ENCODE measurements around the gene RAB30. TPM values are rescaled to one million over a fixed set of nuclear protein-coding genes. Genes with fewer than 3 reads are reported as not detected.
A peak's percentile ranks its signal among the peaks of the same experiment; 100 is the strongest.
"Not testable (repeated sequence)": the region's sequence is repeated elsewhere in the genome, so short reads cannot be mapped to it uniquely, and the experiment has no call there.

The RAB30 gene
- total RNA-seq, 1 donor from 2014 or later = 10.8 TPM

DNA sequence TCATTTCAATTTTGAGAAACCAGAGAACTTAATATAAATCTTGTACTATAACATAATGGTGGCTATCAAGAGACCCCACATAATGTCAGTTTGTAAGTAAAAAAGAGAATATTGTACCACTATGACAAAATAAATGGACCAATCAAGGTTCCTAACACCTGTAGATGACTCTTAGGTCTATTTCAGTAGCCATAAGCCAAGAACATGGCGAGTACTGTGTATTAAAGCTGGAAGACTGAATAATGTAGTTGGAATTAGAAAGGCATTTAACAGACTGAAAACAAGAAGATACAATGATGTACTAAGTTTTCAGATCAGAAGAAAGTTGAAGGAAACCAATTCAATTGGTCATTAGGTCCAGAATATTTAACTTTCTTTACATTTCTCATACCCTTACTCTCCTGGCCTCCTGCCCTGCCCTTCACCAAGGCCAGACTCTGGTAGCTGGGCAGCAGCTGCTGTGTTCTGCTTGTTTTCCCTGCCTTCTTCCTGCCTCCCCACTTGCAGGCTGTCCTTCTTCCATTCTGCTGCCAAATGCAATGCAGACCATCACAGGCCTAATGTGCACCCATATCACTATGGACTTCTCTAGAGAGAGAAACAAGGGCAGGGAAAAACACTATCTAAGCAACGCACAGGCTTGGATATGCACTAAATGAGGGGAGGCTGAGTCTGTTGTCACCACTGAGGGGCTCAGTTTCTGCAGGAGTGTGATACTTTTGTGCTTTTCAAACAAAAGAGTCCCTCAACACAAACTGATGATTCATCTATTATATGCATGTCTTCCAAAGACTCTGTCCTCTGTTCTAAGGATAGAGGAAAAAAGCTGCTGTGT is 60.1 kb downstream of the RAB30 start:
- Histone ChIP-seq H3K4me1 (peaks cover 21% of the 10 kb centered on the region), H3K9me3 (no peaks in the 10 kb centered on the region), H3K27ac (no peak overlapping the region), H3K4me3 (no peak overlapping the region), H3K36me3 (no peaks in the 10 kb centered on the region), H3K27me3 (no peaks in the 10 kb centered on the region)
- no peak for TF ChIP-seq POLR2A (IDR thresholded peaks at IDR 0.05)
- TF ChIP-seq POLR2AphosphoS5 (IDR thresholded peaks at IDR 0.05; ENCODE audit: insufficient read depth in 1 of 2, low read depth in 1 of 2) = no peak
- TF ChIP-seq, protein P1, sequence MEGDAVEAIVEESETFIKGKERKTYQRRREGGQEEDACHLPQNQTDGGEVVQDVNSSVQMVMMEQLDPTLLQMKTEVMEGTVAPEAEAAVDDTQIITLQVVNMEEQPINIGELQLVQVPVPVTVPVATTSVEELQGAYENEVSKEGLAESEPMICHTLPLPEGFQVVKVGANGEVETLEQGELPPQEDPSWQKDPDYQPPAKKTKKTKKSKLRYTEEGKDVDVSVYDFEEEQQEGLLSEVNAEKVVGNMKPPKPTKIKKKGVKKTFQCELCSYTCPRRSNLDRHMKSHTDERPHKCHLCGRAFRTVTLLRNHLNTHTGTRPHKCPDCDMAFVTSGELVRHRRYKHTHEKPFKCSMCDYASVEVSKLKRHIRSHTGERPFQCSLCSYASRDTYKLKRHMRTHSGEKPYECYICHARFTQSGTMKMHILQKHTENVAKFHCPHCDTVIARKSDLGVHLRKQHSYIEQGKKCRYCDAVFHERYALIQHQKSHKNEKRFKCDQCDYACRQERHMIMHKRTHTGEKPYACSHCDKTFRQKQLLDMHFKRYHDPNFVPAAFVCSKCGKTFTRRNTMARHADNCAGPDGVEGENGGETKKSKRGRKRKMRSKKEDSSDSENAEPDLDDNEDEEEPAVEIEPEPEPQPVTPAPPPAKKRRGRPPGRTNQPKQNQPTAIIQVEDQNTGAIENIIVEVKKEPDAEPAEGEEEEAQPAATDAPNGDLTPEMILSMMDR (IDR thresholded peaks at IDR 0.05) = no peak
- intact Hi-C loops (cut with DNase I) = no loop called here
- DNase-seq (ENCODE audit: extremely low spot score in 2 of 2) = no peak

DNA sequence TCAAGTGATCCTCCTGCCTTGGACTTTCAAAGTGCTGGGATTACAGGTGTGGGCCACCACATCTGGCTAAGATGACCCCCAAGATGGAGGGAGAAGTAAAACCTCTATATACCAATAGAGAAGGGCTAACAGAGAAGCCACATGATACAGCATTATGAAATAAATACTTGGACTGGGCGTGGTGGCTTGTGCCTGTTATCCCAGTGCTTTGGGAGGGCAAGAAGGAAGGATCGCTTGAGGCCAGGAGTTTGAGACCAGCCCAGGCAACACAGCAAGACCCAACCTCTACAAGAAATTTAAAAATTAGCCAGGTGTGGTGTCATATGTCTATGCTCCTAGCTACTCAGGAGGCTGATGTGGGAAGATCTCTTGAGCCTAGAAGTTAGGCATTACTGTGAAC is 61.7 kb downstream of the RAB30 start:
- Histone ChIP-seq H3K27ac (no peak overlapping the region), H3K27me3 (no peaks in the 10 kb centered on the region), H3K9me3 (no peaks in the 10 kb centered on the region), H3K36me3 (no peaks in the 10 kb centered on the region), H3K4me1 (peaks cover 26% of the 10 kb centered on the region), H3K4me3 (no peak overlapping the region)
- DNase-seq (ENCODE audit: extremely low spot score in 2 of 2) = no peak
- intact Hi-C loops (cut with DNase I) = no loop called here
- TF ChIP-seq POLR2AphosphoS5 (IDR thresholded peaks at IDR 0.05; ENCODE audit: insufficient read depth in 1 of 2, low read depth in 1 of 2) = no peak
- TF ChIP-seq, protein P1 (IDR thresholded peaks at IDR 0.05) = no peak

DNA sequence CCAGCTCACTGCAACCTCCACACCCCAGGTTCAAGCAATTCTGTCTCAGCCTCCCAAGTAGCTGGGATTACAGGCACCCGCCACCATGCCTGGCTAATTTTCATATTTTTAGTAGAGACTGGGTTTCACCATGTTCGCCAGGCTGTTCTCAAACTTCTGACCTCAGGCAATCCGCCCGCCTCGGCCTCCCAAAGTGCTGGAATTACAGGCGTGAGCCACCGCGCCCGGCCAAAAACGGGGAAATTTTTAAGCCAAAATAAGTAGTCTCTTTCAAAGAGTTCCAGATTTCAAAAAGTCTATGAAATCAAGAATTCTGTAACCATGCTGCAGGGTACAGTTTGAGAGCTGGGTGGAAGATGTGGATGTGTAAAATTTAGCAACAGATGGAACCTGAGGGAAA is 62.6 kb downstream of the RAB30 start:
- H3K4me1 ChIP-seq = peaks cover 26% of the 10 kb centered on the region
- H3K27me3 ChIP-seq; DNase-seq (ENCODE audit: extremely low spot score in 2 of 2); H3K4me3 ChIP-seq; H3K27ac ChIP-seq; H3K36me3 ChIP-seq; H3K9me3 ChIP-seq; intact Hi-C loops (cut with DNase I): not testable (repeated sequence)

DNA sequence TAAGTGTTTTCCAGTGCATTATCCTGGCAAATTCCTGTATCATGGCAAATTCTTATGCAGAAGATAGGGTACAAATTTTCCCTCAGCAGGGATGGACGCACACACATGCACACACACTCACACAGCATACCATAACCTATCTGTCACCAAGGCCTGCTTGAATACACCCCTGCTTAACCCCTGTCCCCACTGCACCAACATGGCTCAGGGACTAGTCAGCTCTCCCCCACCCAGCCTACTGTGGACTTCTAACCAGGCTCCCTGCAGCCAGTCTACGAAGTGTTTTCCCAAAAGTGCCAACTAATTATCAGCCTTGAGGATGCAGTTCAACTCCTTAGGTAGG is 63.1 kb downstream of the RAB30 start:
- intact Hi-C loops (cut with DNase I) = no loop called here
- TF ChIP-seq, protein P1 (IDR thresholded peaks at IDR 0.05) = no peak
- TF ChIP-seq POLR2AphosphoS5 (IDR thresholded peaks at IDR 0.05; ENCODE audit: insufficient read depth in 1 of 2, low read depth in 1 of 2) = no peak
- no peak for TF ChIP-seq POLR2A (IDR thresholded peaks at IDR 0.05)
- no peak for DNase-seq (ENCODE audit: extremely low spot score in 2 of 2)
- Histone ChIP-seq H3K27ac (no peak overlapping the region), H3K4me1 (peaks cover 26% of the 10 kb centered on the region), H3K36me3 (no peaks in the 10 kb centered on the region), H3K9me3 (no peaks in the 10 kb centered on the region), H3K4me3 (no peak overlapping the region), H3K27me3 (no peaks in the 10 kb centered on the region)

DNA sequence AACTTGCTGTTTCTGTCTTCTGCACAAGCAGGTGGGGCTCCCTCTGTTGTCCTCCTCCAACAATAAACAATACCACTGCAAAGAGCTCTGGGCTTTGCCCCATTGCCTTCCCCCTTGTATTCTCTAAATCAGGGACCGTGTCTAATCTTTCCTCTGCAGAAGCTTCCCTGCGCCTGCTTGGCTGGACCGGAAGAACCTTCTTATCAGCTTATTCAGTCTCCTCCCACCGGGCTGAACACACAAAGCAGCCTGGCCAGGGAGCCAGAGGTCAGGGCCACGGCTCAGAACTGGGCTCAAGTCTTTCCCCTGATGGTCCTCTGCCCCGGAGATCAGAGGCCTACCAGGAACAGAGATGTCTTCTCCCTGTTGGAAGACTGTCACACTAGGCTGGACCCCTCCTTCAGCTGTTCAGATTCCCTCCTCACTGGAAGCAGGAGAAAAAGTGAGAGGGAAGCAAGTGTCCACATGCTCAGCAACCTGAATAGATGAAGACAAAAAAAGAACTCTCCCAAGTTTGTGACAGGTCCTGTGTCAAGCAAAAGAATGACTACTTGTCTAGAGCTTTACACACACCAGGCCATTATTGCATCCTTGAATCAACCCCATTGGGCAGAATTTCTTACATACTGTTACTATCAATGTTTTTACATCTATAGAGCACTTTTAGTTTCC is 63.7 kb downstream of the RAB30 start:
- no peak for DNase-seq (ENCODE audit: extremely low spot score in 2 of 2)
- no peak for TF ChIP-seq POLR2A (IDR thresholded peaks at IDR 0.05)
- TF ChIP-seq POLR2AphosphoS5 (IDR thresholded peaks at IDR 0.05; ENCODE audit: insufficient read depth in 1 of 2, low read depth in 1 of 2) = peak in 1 of 2 donors; percentile 10
- TF ChIP-seq, protein P1 (IDR thresholded peaks at IDR 0.05) = no peak
- Histone ChIP-seq H3K4me1 (peaks cover 26% of the 10 kb centered on the region), H3K36me3 (no peaks in the 10 kb centered on the region), H3K4me3 (no peak overlapping the region), H3K27me3 (no peaks in the 10 kb centered on the region), H3K27ac (no peak overlapping the region), H3K9me3 (no peaks in the 10 kb centered on the region)
- intact Hi-C loops (cut with DNase I) = no loop called here
